PC-3 (cell line): ENCODE results near the gene IL1RAP. TPM values are rescaled to one million over a fixed set of nuclear protein-coding genes. Genes with fewer than 3 reads are reported as not detected.

ENCODE experiments used
- ATAC-seq: fragments of 200-7000 bp; cut with Tn5 transposase; 2 replicates; pipeline ENCODE4 v1.9.1; 2020; ENCODE audit warnings: mild to moderate bottlenecking, moderate library complexity
- BruUV-seq: library from RNA; stranded (reverse); fragments of 400-500 nt; replicated peaks from 2 replicates; lab custom pipeline; 2021; lab: Mats Ljungman, UMichigan
- CTCF ChIA-PET: fragments of 300-600 bp; sonication (Branson Sonifier 250); formaldehyde crosslinking; loops from one replicate; lab custom pipeline; 2022; ENCODE audit warnings: antibody characterized with exemption; lab: Charles Lee
- POLR2A ChIA-PET: fragments of 300-600 bp; sonication (Branson Sonifier 250); formaldehyde crosslinking; loops from one replicate; lab custom pipeline; 2022; ENCODE audit warnings: antibody characterized with exemption; ENCODE audit not compliant: unreplicated experiment; lab: Charles Lee
- DNase-seq: peaks from one replicate; pipeline ENCODE4 v3.0.0-alpha.2; 2015
- H2AFZ ChIP-seq: fragments of 300-600 bp; sonication (generic); 2 replicates; pipeline ENCODE4 v1.6.0; 2016; ENCODE audit warnings: antibody characterized with exemption, low read length
- H3F3A ChIP-seq: fragments of 300-600 bp; sonication (generic); one replicate; pipeline ENCODE4 v1.6.0; 2017; ENCODE audit warnings: antibody characterized with exemption, low read length, control low read depth, mild to moderate bottlenecking; ENCODE audit not compliant: unreplicated experiment
- H3K27ac ChIP-seq: fragments of 300-600 bp; sonication (generic); 2 replicates; pipeline ENCODE4 v1.5.1; 2016; ENCODE audit warnings: mild to moderate bottlenecking, low read length
- H3K27me3 ChIP-seq: fragments of 300-600 bp; sonication (generic); 2 replicates; pipeline ENCODE4 v1.6.1; 2016; ENCODE audit warnings: low read length, mixed read lengths
- H3K36me3 ChIP-seq: fragments of 300-600 bp; sonication (generic); 2 replicates; pipeline ENCODE4 v1.6.1; 2016; ENCODE audit warnings: low read depth, mixed run types, low read length, mixed read lengths
- H3K4me1 ChIP-seq: fragments of 300-600 bp; sonication (generic); 2 replicates; pipeline ENCODE4 v1.5.1; 2016; ENCODE audit warnings: low read length; ENCODE audit not compliant: insufficient read depth
- H3K4me2 ChIP-seq: fragments of 300-600 bp; sonication (generic); 2 replicates; pipeline ENCODE4 v1.6.0; 2016; ENCODE audit warnings: low read length
- H3K4me3 ChIP-seq: fragments of 300-600 bp; sonication (generic); 2 replicates; pipeline ENCODE4 v1.5.1; 2016; ENCODE audit warnings: mild to moderate bottlenecking, low read length, mixed read lengths
- H3K79me2 ChIP-seq: fragments of 300-600 bp; sonication (generic); 2 replicates; pipeline ENCODE4 v1.6.1; 2017; ENCODE audit warnings: low read length, mixed read lengths
- H3K9ac ChIP-seq: fragments of 300-600 bp; sonication (generic); 2 replicates; pipeline ENCODE4 v1.6.0; 2016; ENCODE audit warnings: mild to moderate bottlenecking, low read length
- H3K9me2 ChIP-seq: fragments of 300-600 bp; sonication (generic); replicated peaks from 2 replicates; pipeline ENCODE4 v1.6.1; 2016; ENCODE audit warnings: mixed run types, low read length, mixed read lengths
- H3K9me3 ChIP-seq: fragments of 300-600 bp; sonication (generic); 2 replicates; pipeline ENCODE4 v1.6.1; 2016; ENCODE audit warnings: low read length, mixed read lengths
- H4K20me1 ChIP-seq: fragments of 300-600 bp; sonication (generic); 2 replicates; pipeline ENCODE4 v1.6.1; 2016; ENCODE audit warnings: low read length, mixed read lengths
- EZH2 ChIP-seq: fragments of 300-600 bp; sonication (generic); IDR thresholded peaks from one replicate; pipeline ENCODE4 v1.6.1; 2017; ENCODE audit warnings: antibody characterized with exemption, mild to moderate bottlenecking, low read length; ENCODE audit not compliant: unreplicated experiment
- EZH2phosphoT487 ChIP-seq: fragments of 300-600 bp; sonication (generic); IDR thresholded peaks from 2 replicates; pipeline ENCODE4 v1.6.1; 2018; ENCODE audit warnings: mild to moderate bottlenecking, antibody characterized with exemption, low read length, borderline replicate concordance
- intact Hi-C: fragments of 100-400 bp; cut with micrococcal nuclease; formaldehyde crosslinking; loops from 2 replicates; pipeline ENCODE4 v1.9.0; 2023
- total RNA-seq: library from RNA; depleted of rRNA; stranded (reverse); fragments of >200 nt; gene quantifications from 2 replicates; pipeline ENCODE4 v1.2.3, GENCODE V29; 2014
- TF ChIP-seq, protein P1 (sequence below): fragments of 300-600 bp; sonication (generic); conservative IDR thresholded peaks from 2 replicates; pipeline ENCODE4 v1.5.1; 2017; ENCODE audit warnings: antibody characterized with exemption, low read depth, mild to moderate bottlenecking, low read length

Gene IL1RAP
- total RNA-seq, 1 experiment from 2014 or later = 5.0 TPM

DNA sequence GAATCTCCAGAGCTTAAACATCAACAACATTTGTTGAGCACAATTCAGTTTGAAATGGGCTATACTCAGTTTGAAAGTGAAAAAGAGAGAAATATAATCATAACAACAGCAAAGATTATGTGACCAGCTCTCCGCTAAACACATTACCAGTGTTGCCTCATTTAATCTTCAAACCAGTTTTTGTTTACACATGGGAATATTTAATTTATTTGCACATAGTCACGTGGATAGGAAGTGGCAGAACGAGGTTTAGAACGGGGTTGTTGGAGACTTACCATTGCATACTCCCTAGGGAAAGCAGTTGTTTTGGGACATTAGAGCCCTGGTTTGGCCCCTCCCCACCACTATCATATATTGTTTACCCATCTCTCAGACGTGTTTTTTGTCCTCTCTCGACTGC lies 77.2 kb downstream of the IL1RAP start:
- H3K36me3 ChIP-seq = no peaks in the 10 kb centered on the region
- TF ChIP-seq EZH2 = no peak
- TF ChIP-seq, protein P1, sequence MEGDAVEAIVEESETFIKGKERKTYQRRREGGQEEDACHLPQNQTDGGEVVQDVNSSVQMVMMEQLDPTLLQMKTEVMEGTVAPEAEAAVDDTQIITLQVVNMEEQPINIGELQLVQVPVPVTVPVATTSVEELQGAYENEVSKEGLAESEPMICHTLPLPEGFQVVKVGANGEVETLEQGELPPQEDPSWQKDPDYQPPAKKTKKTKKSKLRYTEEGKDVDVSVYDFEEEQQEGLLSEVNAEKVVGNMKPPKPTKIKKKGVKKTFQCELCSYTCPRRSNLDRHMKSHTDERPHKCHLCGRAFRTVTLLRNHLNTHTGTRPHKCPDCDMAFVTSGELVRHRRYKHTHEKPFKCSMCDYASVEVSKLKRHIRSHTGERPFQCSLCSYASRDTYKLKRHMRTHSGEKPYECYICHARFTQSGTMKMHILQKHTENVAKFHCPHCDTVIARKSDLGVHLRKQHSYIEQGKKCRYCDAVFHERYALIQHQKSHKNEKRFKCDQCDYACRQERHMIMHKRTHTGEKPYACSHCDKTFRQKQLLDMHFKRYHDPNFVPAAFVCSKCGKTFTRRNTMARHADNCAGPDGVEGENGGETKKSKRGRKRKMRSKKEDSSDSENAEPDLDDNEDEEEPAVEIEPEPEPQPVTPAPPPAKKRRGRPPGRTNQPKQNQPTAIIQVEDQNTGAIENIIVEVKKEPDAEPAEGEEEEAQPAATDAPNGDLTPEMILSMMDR = no peak
- TF ChIP-seq EZH2phosphoT487 = no peak
- peak overlapping the region; percentile 42; the same call in 1 of the 2 replicates for H2AFZ ChIP-seq
- DNase-seq (peak; percentile 24), ATAC-seq (no peak)
- H3K9ac ChIP-seq = no peak overlapping the region
- H4K20me1 ChIP-seq = no peaks in the 10 kb centered on the region
- ChIA-PET CTCF (interaction anchor here (0.5 to 0.6 kb wide), 2 partner anchors 26 to 106 kb away, joined by 3 read pairs; no protein-coding TSS in a partner anchor), POLR2A (no interaction called here)
- H3K4me3 ChIP-seq = no peak overlapping the region
- intact Hi-C loops = no loop called here
- H3K27ac ChIP-seq = no peak overlapping the region
- H3K4me2 ChIP-seq = no peak overlapping the region
- no TSS peak for BruUV-seq
- no peaks in the 10 kb centered on the region for H3K9me2 ChIP-seq
- no peaks in the 10 kb centered on the region for H3K9me3 ChIP-seq
- H3F3A ChIP-seq = no peaks in the 10 kb centered on the region
- peaks cover 22% of the 10 kb centered on the region for H3K4me1 ChIP-seq
- no peaks in the 10 kb centered on the region for H3K27me3 ChIP-seq
- no peaks in the 10 kb centered on the region for H3K79me2 ChIP-seq

DNA sequence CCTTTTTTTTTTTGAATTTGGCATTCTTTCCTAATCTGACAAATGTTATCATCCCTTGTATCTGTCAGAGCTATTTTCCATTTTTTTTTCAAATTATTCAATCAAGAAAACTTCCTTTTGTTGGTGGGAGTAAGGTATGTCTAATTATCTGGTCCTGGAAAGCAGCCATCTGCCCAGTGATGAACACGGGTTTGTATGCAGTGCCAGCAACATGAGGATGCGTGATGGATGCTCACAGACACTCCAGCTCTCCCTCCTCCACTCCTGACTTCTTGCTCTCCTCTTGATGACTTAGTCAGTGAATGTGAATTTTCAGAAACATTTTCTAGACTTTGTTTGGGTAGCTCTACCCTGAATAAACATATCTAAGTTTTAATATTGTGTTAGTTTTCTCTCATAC lies 79.2 kb downstream of the IL1RAP start:
- ChIA-PET POLR2A (no interaction called here), CTCF (no interaction called here)
- Histone ChIP-seq H3K36me3 (no peaks in the 10 kb centered on the region), H2AFZ (no peak overlapping the region), H3K4me3 (no peak overlapping the region), H3K79me2 (no peaks in the 10 kb centered on the region), H3K4me2 (no peak overlapping the region), H3K9me3 (no peaks in the 10 kb centered on the region), H3F3A (no peaks in the 10 kb centered on the region), H3K27me3 (no peaks in the 10 kb centered on the region), H3K9me2 (no peaks in the 10 kb centered on the region), H3K9ac (no peak overlapping the region), H4K20me1 (no peaks in the 10 kb centered on the region), H3K27ac (no peak overlapping the region), H3K4me1 (peaks cover 18% of the 10 kb centered on the region; the same call in 1 of the 2 replicates)
- DNase-seq = no peak
- no TSS peak for BruUV-seq
- TF ChIP-seq, protein P1 = no peak
- TF ChIP-seq EZH2 (no peak), EZH2phosphoT487 (no peak)
- intact Hi-C loops = no loop called here
- no peak for ATAC-seq

DNA sequence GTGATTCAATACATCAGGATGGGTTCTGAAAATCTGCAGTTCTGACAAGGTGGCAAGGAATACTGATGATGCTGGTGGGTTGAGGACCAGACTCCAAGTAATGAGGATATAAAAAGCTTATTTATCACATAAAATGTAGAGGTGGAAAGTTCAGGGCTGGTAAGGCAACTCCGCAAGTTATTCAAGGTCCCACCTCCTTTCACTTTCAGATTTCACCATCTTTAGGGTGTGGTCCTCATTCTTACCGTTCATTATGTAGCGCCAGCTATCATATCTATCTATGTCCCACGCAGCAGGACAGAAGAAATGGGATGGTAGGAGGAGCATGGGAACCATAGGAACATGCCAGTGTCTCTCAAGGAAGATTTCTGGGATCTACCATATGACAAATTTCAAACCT lies 80.3 kb downstream of the IL1RAP start:
- no peaks in the 10 kb centered on the region for H4K20me1 ChIP-seq
- H3K36me3 ChIP-seq = no peaks in the 10 kb centered on the region
- no peak overlapping the region for H3K27ac ChIP-seq
- no peaks in the 10 kb centered on the region for H3F3A ChIP-seq
- POLR2A ChIA-PET = no interaction called here
- H3K4me3 ChIP-seq = no peak overlapping the region
- no peak overlapping the region for H3K9ac ChIP-seq
- TF ChIP-seq, protein P1 = no peak
- TF ChIP-seq EZH2 (no peak), EZH2phosphoT487 (no peak)
- H3K9me3 ChIP-seq = no peaks in the 10 kb centered on the region
- CTCF ChIA-PET = no interaction called here
- no peak overlapping the region for H2AFZ ChIP-seq
- H3K4me2 ChIP-seq = no peak overlapping the region
- H3K4me1 ChIP-seq = peaks cover 18% of the 10 kb centered on the region; the same call in 1 of the 2 replicates
- no peaks in the 10 kb centered on the region for H3K27me3 ChIP-seq
- ATAC-seq (no peak), DNase-seq (no peak)
- H3K79me2 ChIP-seq = no peaks in the 10 kb centered on the region
- intact Hi-C loops = no loop called here
- BruUV-seq = no TSS peak
- no peaks in the 10 kb centered on the region for H3K9me2 ChIP-seq
